Glomerular visceral epithelial cell (primary cell): ENCODE results near the gene KDM8.

ENCODE experiments used
- DNase-seq: peaks from one replicate; pipeline ENCODE4 v3.0.0-alpha.2; 2016; ENCODE audit errors: extremely low spot score

KDM8 gene

GRCh38 chr16:27215660-27216059 is 12.3 kb downstream of the KDM8 start:
- no peak for DNase-seq

- DNase-seq = no peak
Observed at GRCh38 chr16:27216297-27216885, 13.1 kb downstream of the KDM8 start.

- DNase-seq = no peak
Observed at GRCh38 chr16:27217256-27217655, 13.9 kb downstream of the KDM8 start.

GRCh38 chr16:27218756-27219155 is 15.4 kb downstream of the KDM8 start:
- DNase-seq = no peak

- no peak for DNase-seq
Observed at GRCh38 chr16:27219161-27219560, 15.8 kb downstream of the KDM8 start.

GRCh38 chr16:27220120-27220519 is 16.8 kb downstream of the KDM8 start:
- no peak for DNase-seq

GRCh38 chr16:27220527-27220926 is 17.2 kb downstream of the KDM8 start:
- DNase-seq = no peak

GRCh38 chr16:27220991-27221390 is 17.7 kb downstream of the KDM8 start:
- DNase-seq = no peak

- DNase-seq = no peak
Observed at GRCh38 chr16:27221576-27222248, 18.4 kb downstream of the KDM8 start.

GRCh38 chr16:27222249-27223225 is 19.2 kb downstream of the KDM8 start:
- DNase-seq = no peak

- no peak for DNase-seq
Observed at GRCh38 chr16:27223226-27223610, 19.9 kb downstream of the KDM8 start.

GRCh38 chr16:27223701-27224100 is 20.4 kb downstream of the KDM8 start:
- no peak for DNase-seq

- DNase-seq = no peak
Observed at GRCh38 chr16:27224271-27224737, 21.0 kb downstream of the KDM8 start.

GRCh38 chr16:27224741-27225300 is 21.5 kb downstream of the KDM8 start:
- DNase-seq = no peak

GRCh38 chr16:27225536-27226360 is 22.4 kb downstream of the KDM8 start:
- no peak for DNase-seq

- no peak for DNase-seq
Observed at GRCh38 chr16:27226476-27226875, 23.1 kb downstream of the KDM8 start.

GRCh38 chr16:27226976-27227705 is 23.8 kb downstream of the KDM8 start:
- no peak for DNase-seq

GRCh38 chr16:27228045-27228444 is 24.7 kb downstream of the KDM8 start:
- DNase-seq = no peak

- no peak for DNase-seq
Observed at GRCh38 chr16:27228621-27229501, 25.5 kb downstream of the KDM8 start.
